Measurements from ENCODE around the gene PAPLN.

The PAPLN gene

DNA sequence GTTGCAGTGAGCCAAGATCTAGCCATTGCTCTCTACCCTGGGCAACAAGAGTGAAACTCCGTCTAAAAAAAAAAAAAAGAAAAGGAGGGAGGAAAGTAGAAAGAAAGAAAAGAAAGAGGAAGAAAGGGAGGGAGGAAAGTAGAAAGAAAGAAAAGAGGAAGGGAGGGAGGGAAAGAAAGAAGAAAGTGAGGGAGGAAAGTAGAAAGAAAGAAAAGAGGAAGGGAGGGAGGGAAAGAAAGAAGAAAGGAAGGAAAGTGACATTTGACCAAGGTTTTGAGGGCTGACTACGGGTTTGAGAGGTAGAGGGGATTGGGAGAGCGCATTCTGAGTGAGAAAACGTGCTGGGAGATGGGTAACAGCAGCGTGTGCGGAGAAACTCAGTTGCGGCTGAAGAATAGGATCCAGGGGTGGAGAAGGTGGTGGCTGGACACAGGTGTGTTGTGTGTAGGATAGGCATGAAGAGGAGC, 521 bp upstream of the PAPLN start:
- no peaks in the 10 kb centered on the region for H3K9me3 Mint-ChIP-seq
- peak overlapping the region; percentile 66 for H3K4me3 Mint-ChIP-seq
- peaks cover 72% of the 10 kb centered on the region for H3K27me3 Mint-ChIP-seq
- H3K4me1 Mint-ChIP-seq (ENCODE audit: low read depth): peaks cover 14% of the 10 kb centered on the region
- H3K36me3 Mint-ChIP-seq (ENCODE audit: low read depth): no peaks in the 10 kb centered on the region
- H3K27ac Mint-ChIP-seq: no peak overlapping the region

DNA sequence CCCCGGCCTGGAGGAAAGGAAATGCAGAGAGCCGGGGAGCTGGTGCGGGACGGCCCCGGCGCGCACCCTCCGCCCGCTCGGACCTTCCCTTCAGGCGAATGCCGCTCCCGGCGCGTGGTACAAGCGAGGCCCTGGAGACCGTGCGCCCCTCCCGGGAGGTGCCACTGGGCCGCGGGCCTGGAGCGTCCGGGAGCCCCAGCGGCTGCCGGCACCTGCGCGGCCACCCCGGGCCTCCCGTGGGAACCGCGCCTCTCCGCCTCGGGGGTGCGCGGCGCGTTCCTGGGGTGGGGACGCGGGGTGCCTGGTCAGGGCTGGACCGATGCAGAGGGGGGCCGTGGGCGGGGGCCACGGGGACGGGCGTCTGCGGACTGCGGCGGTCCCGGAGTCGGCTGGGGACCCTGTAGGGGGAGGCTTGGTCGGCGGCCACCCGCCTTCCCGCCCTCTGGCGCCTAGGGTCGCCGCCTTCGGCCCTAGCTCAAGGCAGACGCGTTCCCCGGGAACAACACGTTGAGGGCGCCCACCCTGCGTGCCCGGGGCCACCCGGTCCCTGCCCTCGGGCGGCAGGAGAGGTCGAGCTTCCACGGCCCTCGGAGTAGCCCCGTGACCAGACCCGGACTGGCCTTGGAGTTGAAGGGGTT, 599 bp downstream of the PAPLN start:
- Mint-ChIP-seq H3K36me3 (ENCODE audit: low read depth) (no peaks in the 10 kb centered on the region), H3K4me1 (ENCODE audit: low read depth) (peaks cover 22% of the 10 kb centered on the region), H3K27ac (no peak overlapping the region), H3K27me3 (peaks cover 75% of the 10 kb centered on the region), H3K9me3 (no peaks in the 10 kb centered on the region), H3K4me3 (peak overlapping the region; percentile 28)

DNA sequence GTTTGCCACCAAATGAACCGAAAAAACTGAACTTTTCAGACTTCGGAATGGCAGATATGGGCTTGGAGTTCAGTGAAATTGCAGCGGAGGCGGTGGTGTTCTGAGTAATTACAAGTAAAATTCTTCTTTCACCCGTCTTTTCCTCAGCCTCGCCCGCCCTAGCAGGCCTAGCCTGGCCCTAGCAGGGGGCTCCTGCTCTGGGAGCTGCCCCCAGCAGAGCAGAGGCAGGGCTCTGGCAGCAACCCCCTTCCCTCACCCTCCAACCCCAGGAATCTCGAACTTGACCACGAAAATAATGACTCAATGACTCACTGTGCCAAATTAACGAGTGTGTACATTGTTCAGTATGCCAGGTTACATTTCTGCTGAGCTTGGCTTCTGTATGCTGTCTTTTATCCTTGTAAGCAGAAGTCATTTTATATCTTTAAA, 1.1 kb downstream of the PAPLN start:
- no peaks in the 10 kb centered on the region for H3K9me3 Mint-ChIP-seq
- H3K36me3 Mint-ChIP-seq (ENCODE audit: low read depth): no peaks in the 10 kb centered on the region
- peaks cover 77% of the 10 kb centered on the region for H3K27me3 Mint-ChIP-seq
- H3K4me1 Mint-ChIP-seq (ENCODE audit: low read depth): peaks cover 25% of the 10 kb centered on the region
- peak overlapping the region; percentile 28 for H3K4me3 Mint-ChIP-seq
- H3K27ac Mint-ChIP-seq: no peak overlapping the region

DNA sequence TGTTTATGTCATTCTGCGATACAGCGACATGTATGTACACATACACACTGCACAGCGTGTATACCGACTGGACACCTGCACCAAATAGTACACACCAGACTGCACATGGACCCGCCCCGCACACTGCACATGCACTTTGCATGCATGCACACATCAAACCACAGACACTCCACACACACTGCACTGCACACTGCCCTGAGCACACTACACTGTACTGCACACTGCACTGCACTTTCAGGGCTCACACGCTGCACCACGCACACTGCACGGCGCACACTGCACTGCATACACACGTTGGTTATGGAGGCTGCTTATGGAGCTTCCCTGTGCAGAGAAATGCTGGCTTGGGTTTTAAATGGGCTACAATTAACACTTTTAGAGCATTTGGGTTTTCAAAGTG, 1.6 kb downstream of the PAPLN start:
- Mint-ChIP-seq H3K4me3 (no peak overlapping the region), H3K4me1 (ENCODE audit: low read depth) (peaks cover 29% of the 10 kb centered on the region), H3K27ac (no peak overlapping the region), H3K9me3 (no peaks in the 10 kb centered on the region), H3K36me3 (ENCODE audit: low read depth) (no peaks in the 10 kb centered on the region), H3K27me3 (peaks cover 77% of the 10 kb centered on the region)

DNA sequence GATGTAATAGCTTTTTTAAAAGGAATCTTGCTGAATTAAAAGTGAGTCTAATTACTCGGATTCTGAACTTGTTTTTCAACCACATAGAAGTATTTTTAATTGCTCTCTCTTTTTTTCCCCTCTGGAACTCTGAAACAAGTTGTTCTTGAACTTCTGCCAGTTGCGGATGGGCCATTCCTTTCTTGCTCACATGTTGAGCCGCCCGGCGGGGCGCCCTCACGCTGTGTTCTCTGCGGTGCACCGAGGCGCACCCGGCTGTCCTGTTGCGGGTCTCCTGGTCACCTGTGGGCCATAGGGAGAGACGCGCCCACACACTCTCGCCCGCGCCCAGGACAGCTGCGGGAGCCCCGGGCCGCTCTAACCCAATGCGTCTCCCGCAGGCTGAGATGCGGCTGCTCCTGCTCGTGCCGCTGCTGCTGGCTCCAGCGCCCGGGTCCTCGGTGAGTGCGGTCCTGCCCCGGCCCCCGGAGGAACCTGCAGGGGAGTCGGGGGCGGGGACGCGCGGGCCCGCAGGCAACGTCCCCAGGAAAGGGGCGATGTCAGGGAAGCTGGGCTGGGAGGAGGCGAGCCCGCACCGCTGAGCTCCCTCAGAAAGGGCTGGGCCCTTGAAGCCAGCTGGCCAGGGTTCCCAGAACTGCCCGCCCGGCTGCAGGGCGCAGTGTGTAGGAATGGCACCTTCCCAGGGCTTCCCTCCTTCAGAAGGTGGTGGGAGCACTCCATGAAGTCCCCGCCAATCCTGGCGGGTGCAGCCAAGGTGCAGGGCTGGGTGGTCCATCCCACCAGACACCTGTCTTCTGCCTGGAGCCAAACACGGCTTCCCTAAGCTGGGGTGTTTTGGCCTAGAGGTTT, 2.3 kb downstream of the PAPLN start:
- peaks cover 76% of the 10 kb centered on the region for H3K27me3 Mint-ChIP-seq
- H3K4me3 Mint-ChIP-seq: no peak overlapping the region
- H3K36me3 Mint-ChIP-seq (ENCODE audit: low read depth): no peaks in the 10 kb centered on the region
- no peak overlapping the region for H3K27ac Mint-ChIP-seq
- H3K9me3 Mint-ChIP-seq: no peaks in the 10 kb centered on the region
- peaks cover 29% of the 10 kb centered on the region for H3K4me1 Mint-ChIP-seq (ENCODE audit: low read depth)

DNA sequence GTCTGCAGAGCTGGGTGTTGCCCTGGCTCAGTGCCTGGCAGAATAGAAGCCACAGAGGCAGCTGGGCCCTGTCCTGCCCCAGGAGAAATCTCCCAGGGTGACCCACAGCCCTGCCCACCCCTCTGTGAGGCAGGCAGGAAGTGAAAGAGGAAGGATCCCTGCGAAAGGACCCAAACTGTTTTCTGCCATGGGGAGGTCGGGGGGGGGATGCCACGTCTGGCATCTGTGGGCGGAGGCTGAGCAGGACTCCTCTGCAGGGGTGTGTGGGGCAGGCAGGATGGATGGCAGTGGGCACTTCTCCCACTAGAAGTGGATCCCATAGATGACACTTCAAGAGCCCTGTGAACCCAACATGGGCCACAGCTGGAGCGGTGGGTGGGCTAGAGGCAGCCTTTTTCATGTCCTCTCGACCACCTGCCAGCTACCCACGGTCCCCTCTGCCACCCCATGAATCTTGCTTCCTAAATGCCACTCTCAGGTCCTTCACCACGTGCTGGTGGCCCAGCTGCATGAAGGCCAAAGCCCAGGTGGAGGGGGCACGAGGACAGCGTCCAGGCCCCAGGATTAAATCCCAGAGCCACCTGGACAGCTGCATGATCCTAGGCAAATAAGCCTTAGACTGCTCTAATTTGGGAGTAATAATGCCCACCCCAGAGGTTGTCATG, 3.6 kb downstream of the PAPLN start:
- H3K36me3 Mint-ChIP-seq (ENCODE audit: low read depth): no peaks in the 10 kb centered on the region
- no peak overlapping the region for H3K4me3 Mint-ChIP-seq
- H3K9me3 Mint-ChIP-seq: no peaks in the 10 kb centered on the region
- H3K27me3 Mint-ChIP-seq: peaks cover 71% of the 10 kb centered on the region
- peaks cover 33% of the 10 kb centered on the region for H3K4me1 Mint-ChIP-seq (ENCODE audit: low read depth)
- no peak overlapping the region for H3K27ac Mint-ChIP-seq

DNA sequence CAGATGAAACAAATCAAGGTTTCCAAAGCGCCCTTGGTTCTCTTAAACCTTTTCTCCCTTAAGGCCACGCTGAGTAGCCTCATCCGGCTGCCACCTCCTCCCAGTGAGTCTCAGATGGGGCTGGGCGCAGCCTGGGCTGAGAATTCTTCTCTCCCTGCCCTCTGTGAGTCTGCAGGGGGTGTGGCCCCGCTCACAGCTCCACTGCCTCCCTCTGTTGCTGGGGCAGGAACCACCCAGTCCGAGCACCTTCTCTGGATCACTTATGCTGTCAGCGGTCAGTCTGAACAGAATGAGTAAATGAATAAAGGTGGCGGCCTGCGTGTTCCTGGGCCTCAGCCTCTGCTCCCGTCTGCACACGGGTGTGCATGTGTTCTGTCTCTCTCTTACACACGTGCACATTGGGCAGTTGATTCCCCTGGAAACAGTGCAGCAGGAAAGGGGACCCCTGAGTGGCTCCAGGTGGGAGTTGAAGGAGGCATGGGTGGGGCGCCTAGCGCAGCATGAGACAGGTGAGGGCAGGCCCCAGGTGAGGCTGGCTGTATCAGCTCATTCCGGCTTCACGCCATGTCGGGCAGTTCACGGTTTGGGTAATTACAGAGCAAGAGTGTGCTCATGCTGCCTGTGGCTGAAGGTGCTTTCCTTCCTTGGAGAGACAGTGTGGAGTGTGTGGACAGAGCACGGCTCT, 4.3 kb downstream of the PAPLN start:
- Mint-ChIP-seq H3K27ac (no peak overlapping the region), H3K27me3 (peaks cover 67% of the 10 kb centered on the region), H3K9me3 (no peaks in the 10 kb centered on the region), H3K4me1 (ENCODE audit: low read depth) (peaks cover 36% of the 10 kb centered on the region), H3K4me3 (no peak overlapping the region), H3K36me3 (ENCODE audit: low read depth) (no peaks in the 10 kb centered on the region)

DNA sequence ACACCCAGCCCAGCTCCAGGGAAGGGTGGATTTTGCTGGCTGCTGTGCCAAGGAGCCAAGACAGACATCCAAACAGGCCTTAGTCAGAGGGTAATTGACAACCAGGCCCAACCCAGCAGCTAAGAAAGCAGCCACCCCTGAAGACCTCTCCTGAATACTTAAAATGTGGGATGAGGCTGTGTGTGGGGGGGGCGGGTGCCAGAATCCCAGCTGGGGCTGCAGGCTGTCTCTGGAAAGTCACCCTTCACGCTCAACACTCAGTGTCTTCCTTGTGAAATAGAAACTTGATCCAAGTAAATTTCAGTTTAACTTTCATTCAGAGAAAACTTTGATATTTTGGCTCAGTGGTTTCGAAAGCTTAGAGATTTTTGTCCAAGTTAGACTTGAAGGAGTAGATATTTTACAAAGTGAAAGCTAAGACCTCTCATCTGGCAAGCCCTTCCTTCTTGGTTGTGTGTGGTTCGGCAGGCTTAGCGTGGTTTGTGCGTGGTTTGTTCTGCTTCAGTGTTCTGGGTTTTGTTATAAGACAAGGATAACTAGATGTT, 5.1 kb downstream of the PAPLN start:
- no peaks in the 10 kb centered on the region for H3K36me3 Mint-ChIP-seq (ENCODE audit: low read depth)
- no peak overlapping the region for H3K4me3 Mint-ChIP-seq
- H3K9me3 Mint-ChIP-seq: no peaks in the 10 kb centered on the region
- peaks cover 37% of the 10 kb centered on the region for H3K4me1 Mint-ChIP-seq (ENCODE audit: low read depth)
- H3K27me3 Mint-ChIP-seq: peaks cover 67% of the 10 kb centered on the region
- H3K27ac Mint-ChIP-seq: no peak overlapping the region

DNA sequence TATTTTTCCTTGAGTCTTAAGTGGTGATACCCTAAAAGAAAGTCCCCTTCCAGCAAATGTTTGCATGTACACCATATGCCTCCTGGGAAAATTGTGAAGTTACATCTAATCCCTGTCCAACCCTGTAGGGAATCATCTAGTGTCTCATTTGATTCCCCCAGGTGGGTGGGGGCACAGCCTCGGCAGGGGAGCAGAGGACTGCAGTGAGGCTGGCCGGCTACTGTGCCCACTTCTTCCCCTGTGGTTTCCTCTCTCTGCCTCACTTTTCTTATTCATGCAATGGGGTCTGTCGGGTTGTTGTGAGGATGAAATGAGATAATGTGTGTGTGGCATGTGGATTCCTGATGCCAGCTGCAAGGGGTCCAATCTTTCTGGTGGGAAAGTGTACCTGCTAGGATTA, 6.0 kb downstream of the PAPLN start:
- Mint-ChIP-seq H3K36me3 (ENCODE audit: low read depth) (no peaks in the 10 kb centered on the region), H3K9me3 (no peaks in the 10 kb centered on the region), H3K4me3 (no peak overlapping the region), H3K27me3 (peaks cover 67% of the 10 kb centered on the region), H3K27ac (no peak overlapping the region), H3K4me1 (ENCODE audit: low read depth) (peaks cover 38% of the 10 kb centered on the region)

DNA sequence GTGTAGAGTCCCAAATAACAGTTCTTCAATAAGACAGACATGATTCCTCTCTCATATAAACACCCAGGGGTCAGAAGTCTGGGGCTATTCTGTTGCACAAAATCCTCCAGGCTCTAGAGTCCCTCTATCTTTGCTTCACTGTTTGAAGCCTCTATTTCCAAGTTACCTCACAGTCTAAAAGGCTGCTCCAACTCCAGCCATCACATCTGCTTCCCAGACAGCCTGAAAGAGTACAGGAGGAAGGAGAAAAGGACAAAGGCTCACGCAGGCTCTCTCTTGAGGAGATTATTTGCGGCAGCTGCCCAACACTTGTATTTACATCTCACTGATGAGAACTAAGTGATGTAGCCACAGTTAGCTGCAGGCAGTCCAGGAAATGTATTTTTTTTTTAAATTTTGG, 6.4 kb downstream of the PAPLN start:
- Mint-ChIP-seq H3K27ac (no peak overlapping the region), H3K36me3 (ENCODE audit: low read depth) (no peaks in the 10 kb centered on the region), H3K27me3 (peaks cover 63% of the 10 kb centered on the region), H3K9me3 (no peaks in the 10 kb centered on the region), H3K4me1 (ENCODE audit: low read depth) (peaks cover 35% of the 10 kb centered on the region), H3K4me3 (no peak overlapping the region)

DNA sequence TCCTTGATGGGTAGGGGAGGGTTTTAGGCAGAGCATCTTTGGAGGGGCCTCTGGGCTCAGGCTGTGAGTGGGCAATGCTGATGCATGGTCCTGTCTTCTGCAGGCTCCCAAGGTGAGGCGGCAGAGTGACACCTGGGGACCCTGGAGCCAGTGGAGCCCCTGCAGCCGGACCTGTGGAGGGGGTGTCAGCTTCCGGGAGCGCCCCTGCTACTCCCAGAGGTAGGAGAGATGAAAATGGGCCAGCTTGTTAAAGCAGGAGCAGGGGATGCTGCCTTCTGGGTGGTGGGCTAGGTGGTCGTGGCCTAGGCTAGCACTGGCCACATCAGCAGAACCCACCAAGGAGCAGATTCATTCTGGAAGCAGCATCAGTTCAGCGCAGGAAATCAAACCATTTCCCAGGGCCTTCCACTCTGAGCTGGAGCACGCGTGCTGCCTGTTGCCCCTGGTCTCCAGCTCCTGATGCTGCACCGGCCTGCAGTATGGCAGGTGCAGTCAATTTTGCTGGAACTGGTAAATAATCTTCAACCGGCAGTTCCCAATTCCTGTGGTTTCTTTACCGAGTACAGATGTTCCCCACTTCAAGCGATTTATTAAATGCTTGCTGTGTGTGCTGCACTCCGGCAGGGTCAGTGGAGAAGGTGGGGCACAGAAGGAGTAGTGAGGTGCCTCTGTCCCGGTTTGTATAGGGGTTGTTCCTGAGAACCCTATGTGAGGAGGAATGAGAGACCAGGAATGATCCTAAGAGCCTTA, 7.4 kb downstream of the PAPLN start:
- Mint-ChIP-seq H3K27ac (no peak overlapping the region), H3K4me1 (ENCODE audit: low read depth) (peaks cover 39% of the 10 kb centered on the region), H3K27me3 (peaks cover 55% of the 10 kb centered on the region), H3K4me3 (peak overlapping the region; percentile 63), H3K36me3 (ENCODE audit: low read depth) (no peaks in the 10 kb centered on the region), H3K9me3 (no peaks in the 10 kb centered on the region)

DNA sequence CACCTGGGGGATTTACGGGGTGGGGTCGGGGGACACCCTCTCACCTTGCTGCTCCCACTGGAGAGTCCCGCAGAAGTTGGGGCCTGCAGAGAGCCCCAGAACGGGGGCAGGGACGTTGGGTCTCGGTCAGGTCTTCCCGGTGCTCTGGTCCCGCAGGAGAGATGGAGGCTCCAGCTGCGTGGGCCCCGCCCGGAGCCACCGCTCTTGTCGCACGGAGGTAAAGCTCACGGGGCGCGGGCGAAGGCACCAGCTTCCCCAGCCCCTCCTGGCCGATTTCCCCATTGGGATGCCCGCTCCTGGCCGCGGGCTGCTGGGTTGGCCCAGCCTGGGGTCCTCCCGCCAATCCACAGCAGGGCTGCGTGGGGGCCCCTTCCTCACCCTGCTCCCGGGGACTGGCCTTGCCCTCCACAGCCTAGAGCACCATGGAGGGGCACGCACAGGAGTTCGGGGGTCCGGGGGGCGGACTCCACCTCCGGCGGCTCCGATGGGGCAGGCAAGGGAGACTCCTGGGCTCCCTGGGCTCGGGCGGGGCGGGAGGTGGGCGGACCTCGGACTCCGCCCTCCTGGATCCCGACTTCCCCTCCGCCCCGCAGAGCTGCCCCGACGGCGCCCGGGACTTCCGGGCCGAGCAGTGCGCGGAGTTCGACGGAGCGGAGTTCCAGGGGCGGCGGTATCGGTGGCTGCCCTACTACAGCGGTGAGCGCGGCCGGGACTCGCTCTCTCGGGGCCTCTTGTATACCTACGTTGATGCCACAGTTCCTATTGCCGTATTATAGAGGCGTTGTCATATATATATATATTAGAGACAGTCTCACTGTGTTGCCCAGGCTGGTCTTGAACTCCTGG, 8.4 kb downstream of the PAPLN start:
- Mint-ChIP-seq H3K9me3 (no peaks in the 10 kb centered on the region), H3K27me3 (peaks cover 49% of the 10 kb centered on the region), H3K4me3 (peak overlapping the region; percentile 63), H3K27ac (no peak overlapping the region), H3K4me1 (ENCODE audit: low read depth) (peaks cover 39% of the 10 kb centered on the region), H3K36me3 (ENCODE audit: low read depth) (no peaks in the 10 kb centered on the region)

DNA sequence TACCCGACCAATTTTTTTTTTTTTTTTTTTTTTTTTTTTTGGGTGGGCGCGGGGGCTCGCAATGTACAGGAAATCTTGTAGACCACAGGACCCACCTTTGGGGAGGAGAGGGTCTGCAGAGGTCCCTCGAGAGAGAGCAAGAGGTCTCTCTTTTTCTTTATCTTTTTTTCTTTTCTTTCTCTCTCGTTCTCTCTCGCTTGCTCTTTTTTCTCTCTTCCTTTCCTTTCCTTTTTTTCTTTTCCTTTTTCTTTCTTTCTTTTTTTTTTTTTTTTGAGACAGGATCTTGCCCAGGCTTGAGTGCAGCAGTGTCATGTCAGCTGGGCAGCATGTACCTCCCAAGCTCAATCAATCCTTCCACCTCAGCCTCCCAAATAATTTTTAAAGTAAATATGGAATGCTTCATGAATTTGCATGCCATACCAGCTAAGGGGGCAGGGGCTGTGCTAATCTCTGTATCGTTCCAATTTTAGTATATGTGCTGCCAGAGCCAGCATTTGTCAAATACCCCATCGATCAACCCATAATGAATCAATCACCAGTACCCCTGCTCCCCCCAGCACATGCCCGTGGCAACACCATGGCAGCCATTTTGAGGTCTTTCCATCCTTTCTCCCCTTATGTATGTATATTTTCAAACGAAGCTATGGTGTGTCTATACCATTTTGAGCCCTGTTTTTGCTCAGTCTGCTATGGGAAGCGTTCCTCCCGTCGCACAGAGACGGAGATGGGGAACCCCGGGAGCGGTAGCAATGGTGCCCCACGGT, 9.3 kb downstream of the PAPLN start:
- Mint-ChIP-seq H3K9me3 (no peaks in the 10 kb centered on the region), H3K36me3 (ENCODE audit: low read depth) (no peaks in the 10 kb centered on the region), H3K27ac (no peak overlapping the region)

More for the DNA sequence above, 9.3 kb downstream of the PAPLN start:
- peak overlapping the region; percentile 77 for H3K4me3 Mint-ChIP-seq
- peaks cover 42% of the 10 kb centered on the region for H3K27me3 Mint-ChIP-seq
- H3K4me1 Mint-ChIP-seq (ENCODE audit: low read depth): peaks cover 38% of the 10 kb centered on the region
